Panc1 (cell line): ENCODE results near the gene CASP10. TPM values are rescaled to one million over a fixed set of nuclear protein-coding genes. Genes with fewer than 3 reads are reported as not detected.
"Not testable (repeated sequence)": the region's sequence is repeated elsewhere in the genome, so short reads cannot be mapped to it uniquely, and the experiment has no call there.

Experiments used
- ATAC-seq: fragments of 200-7000 bp; cut with Tn5 transposase; 2 replicates; pipeline ENCODE4 v1.9.1; 2020; ENCODE audit warnings: mild to moderate bottlenecking, moderate library complexity
- BruUV-seq: library from RNA; stranded (reverse); fragments of 400-500 nt; replicated peaks from 2 replicates; lab custom pipeline; 2021; lab: Mats Ljungman, UMichigan
- CTCF ChIA-PET: fragments of 300-600 bp; sonication (Branson Sonifier 250); formaldehyde crosslinking; loops from one replicate; lab custom pipeline; 2022; ENCODE audit warnings: antibody characterized with exemption; lab: Charles Lee
- POLR2A ChIA-PET: fragments of 300-600 bp; sonication (Branson Sonifier 250); formaldehyde crosslinking; loops from one replicate; lab custom pipeline; 2022; ENCODE audit warnings: antibody characterized with exemption; lab: Charles Lee
- DNase-seq: peaks from one replicate; pipeline ENCODE4 v3.0.0-alpha.2; 2010; ENCODE audit warnings: low read depth, low spot score
- H3K27ac ChIP-seq: 2 replicates; pipeline ENCODE4 v1.5.1; 2011; ENCODE audit warnings: mild to moderate bottlenecking, low read length, inconsistent platforms
- H3K27me3 ChIP-seq: fragments of 200-500 bp; sonication (Bioruptor generic); 2 replicates; pipeline ENCODE4 v1.6.0; 2014; ENCODE audit warnings: low read length, inconsistent platforms; ENCODE audit not compliant: control insufficient read depth, insufficient read depth
- H3K36me3 ChIP-seq: fragments of 200-500 bp; sonication (Bioruptor generic); 2 replicates; pipeline ENCODE4 v1.5.1; 2014; ENCODE audit warnings: inconsistent platforms, mild to moderate bottlenecking, low read length, moderate library complexity; ENCODE audit not compliant: control insufficient read depth, insufficient read depth
- H3K4me1 ChIP-seq: 2 replicates; pipeline ENCODE4 v1.5.1; 2011; ENCODE audit warnings: inconsistent platforms, mild to moderate bottlenecking, low read length, moderate library complexity; ENCODE audit not compliant: control insufficient read depth, insufficient read depth
- H3K4me3 ChIP-seq, 2 experiments: 2 replicates each; pipeline ENCODE4 v1.5.1; 2011 to 2012; ENCODE audit warnings: low read depth in 2 of 2, low read length in 2 of 2, mild to moderate bottlenecking in 2 of 2, inconsistent platforms in 1 of 2, moderate library complexity in 1 of 2
- H3K9me3 ChIP-seq: fragments of 200-500 bp; sonication (Bioruptor generic); 2 replicates; pipeline ENCODE4 v1.5.1; 2014; ENCODE audit warnings: low read depth, mild to moderate bottlenecking, inconsistent platforms, low read length, moderate library complexity; ENCODE audit not compliant: control insufficient read depth, insufficient read depth
- POLR2AphosphoS5 ChIP-seq: IDR thresholded peaks from 2 replicates; pipeline ENCODE4 v1.6.1; 2012; ENCODE audit warnings: mild to moderate bottlenecking, low read depth, low read length, moderate library complexity
- SIN3A ChIP-seq: IDR thresholded peaks from 2 replicates; pipeline ENCODE4 v1.6.1; 2012; ENCODE audit warnings: low read depth, mild to moderate bottlenecking, low read length, moderate library complexity, borderline replicate concordance; ENCODE audit not compliant: insufficient read depth
- TCF7L2 ChIP-seq: IDR thresholded peaks from 2 replicates; pipeline ENCODE4 v1.6.1; 2011; ENCODE audit warnings: mild to moderate bottlenecking, low read depth, low read length, inconsistent platforms
- in situ Hi-C: cut with HindIII; loops from 2 replicates; pipeline ENCODE4 v1.10.0; 2016; ENCODE audit warnings: low sequenced_read_pairs, low pct_unique_long_range_greater_than_20kb
- intact Hi-C: fragments of 100-400 bp; cut with micrococcal nuclease; formaldehyde crosslinking; loops from one replicate; pipeline ENCODE4 v1.10.0; 2022; ENCODE audit not compliant: unreplicated experiment
- total RNA-seq: library from RNA; stranded (reverse); gene quantifications from one replicate; pipeline ENCODE4 v1.2.1, GENCODE V29; 2021; ENCODE audit not compliant: unreplicated experiment
- TF ChIP-seq, protein P1 (sequence below), 2 experiments: IDR thresholded peaks; 2 replicates each; pipeline ENCODE4 v1.6.1; 2011 to 2012; ENCODE audit warnings: low read depth in 2 of 2, control low read depth in 1 of 2, low read length in 1 of 2, mild to moderate bottlenecking in 1 of 2, moderate library complexity in 1 of 2; ENCODE audit not compliant: insufficient read depth in 1 of 2
- TF ChIP-seq, protein P2 (sequence below): fragments of 450-650 bp; IDR thresholded peaks from 2 replicates; pipeline ENCODE4 v1.5.1; 2017; ENCODE audit warnings: mild to moderate bottlenecking

CASP10 gene
- total RNA-seq, 1 experiment from 2014 or later = 0.87 TPM

DNA sequence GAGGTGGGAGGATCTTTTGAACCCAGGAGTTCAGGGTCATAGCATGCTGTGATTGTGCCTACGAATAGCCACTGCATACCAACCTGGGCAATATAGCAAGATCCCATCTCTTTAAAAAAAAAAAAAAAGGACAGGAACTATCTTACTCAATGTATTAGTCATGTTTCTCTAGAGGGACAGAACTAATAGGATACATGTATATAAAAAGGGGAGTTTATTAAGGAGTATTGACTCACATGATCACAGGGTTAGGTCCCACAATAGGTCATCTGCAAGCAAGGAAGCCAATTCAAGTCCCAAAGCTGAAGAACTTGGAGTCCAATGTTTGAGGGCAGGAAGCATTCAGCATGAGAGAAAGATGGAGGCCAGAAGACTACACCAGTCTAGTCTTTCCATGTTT lies 18.8 kb upstream of the CASP10 start:
- Histone ChIP-seq H3K9me3 (no peaks in the 10 kb centered on the region), H3K4me3 (no peak overlapping the region), H3K27me3 (no peaks in the 10 kb centered on the region), H3K4me1 (no peaks in the 10 kb centered on the region), H3K36me3 (peaks cover 9% of the 10 kb centered on the region), H3K27ac (no peak overlapping the region)
- in situ Hi-C loops = no loop called here
- no peak for DNase-seq
- ChIA-PET CTCF (no interaction called here), POLR2A (no interaction called here)
- intact Hi-C loops = no loop called here
- ATAC-seq = no peak
- TF ChIP-seq, protein P1, sequence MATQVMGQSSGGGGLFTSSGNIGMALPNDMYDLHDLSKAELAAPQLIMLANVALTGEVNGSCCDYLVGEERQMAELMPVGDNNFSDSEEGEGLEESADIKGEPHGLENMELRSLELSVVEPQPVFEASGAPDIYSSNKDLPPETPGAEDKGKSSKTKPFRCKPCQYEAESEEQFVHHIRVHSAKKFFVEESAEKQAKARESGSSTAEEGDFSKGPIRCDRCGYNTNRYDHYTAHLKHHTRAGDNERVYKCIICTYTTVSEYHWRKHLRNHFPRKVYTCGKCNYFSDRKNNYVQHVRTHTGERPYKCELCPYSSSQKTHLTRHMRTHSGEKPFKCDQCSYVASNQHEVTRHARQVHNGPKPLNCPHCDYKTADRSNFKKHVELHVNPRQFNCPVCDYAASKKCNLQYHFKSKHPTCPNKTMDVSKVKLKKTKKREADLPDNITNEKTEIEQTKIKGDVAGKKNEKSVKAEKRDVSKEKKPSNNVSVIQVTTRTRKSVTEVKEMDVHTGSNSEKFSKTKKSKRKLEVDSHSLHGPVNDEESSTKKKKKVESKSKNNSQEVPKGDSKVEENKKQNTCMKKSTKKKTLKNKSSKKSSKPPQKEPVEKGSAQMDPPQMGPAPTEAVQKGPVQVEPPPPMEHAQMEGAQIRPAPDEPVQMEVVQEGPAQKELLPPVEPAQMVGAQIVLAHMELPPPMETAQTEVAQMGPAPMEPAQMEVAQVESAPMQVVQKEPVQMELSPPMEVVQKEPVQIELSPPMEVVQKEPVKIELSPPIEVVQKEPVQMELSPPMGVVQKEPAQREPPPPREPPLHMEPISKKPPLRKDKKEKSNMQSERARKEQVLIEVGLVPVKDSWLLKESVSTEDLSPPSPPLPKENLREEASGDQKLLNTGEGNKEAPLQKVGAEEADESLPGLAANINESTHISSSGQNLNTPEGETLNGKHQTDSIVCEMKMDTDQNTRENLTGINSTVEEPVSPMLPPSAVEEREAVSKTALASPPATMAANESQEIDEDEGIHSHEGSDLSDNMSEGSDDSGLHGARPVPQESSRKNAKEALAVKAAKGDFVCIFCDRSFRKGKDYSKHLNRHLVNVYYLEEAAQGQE (IDR thresholded peaks at IDR 0.05; ENCODE audit: insufficient read depth in 1 of 2, low read depth in 2 of 2, low read length in 1 of 2) = no peak
- TF ChIP-seq SIN3A (no peak), TCF7L2 (no peak), POLR2AphosphoS5 (no peak)
- TF ChIP-seq, protein P2, sequence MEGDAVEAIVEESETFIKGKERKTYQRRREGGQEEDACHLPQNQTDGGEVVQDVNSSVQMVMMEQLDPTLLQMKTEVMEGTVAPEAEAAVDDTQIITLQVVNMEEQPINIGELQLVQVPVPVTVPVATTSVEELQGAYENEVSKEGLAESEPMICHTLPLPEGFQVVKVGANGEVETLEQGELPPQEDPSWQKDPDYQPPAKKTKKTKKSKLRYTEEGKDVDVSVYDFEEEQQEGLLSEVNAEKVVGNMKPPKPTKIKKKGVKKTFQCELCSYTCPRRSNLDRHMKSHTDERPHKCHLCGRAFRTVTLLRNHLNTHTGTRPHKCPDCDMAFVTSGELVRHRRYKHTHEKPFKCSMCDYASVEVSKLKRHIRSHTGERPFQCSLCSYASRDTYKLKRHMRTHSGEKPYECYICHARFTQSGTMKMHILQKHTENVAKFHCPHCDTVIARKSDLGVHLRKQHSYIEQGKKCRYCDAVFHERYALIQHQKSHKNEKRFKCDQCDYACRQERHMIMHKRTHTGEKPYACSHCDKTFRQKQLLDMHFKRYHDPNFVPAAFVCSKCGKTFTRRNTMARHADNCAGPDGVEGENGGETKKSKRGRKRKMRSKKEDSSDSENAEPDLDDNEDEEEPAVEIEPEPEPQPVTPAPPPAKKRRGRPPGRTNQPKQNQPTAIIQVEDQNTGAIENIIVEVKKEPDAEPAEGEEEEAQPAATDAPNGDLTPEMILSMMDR = no peak
- no TSS peak for BruUV-seq

DNA sequence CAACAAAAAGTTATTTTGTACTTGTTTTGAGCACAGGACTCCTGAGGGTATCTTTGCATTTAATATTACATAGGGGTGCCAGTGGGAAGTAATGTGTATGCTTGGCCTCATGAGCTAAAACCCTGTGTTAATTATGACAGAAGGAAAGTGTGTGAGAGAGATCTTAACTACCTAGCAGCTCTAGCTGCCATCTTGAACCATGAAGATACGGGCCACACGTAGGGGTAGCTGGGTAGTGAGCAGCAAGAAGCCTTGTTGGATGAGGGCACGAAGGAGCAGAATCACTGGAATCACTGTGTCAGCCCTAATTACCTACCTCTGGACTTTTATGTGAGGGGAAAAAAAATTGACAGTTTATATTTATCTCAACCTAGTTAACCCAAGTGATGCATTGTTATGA lies 15.4 kb upstream of the CASP10 start:
- ChIA-PET CTCF (no interaction called here), POLR2A (no interaction called here)
- Histone ChIP-seq H3K27ac (no peak overlapping the region), H3K36me3 (peaks cover 9% of the 10 kb centered on the region), H3K27me3 (no peaks in the 10 kb centered on the region), H3K9me3 (no peaks in the 10 kb centered on the region), H3K4me3 (no peak overlapping the region), H3K4me1 (no peaks in the 10 kb centered on the region)
- no TSS peak for BruUV-seq
- in situ Hi-C loops = no loop called here
- TF ChIP-seq SIN3A (no peak), POLR2AphosphoS5 (no peak), TCF7L2 (no peak)
- TF ChIP-seq, protein P1 (IDR thresholded peaks at IDR 0.05; ENCODE audit: insufficient read depth in 1 of 2, low read depth in 2 of 2, low read length in 1 of 2) = no peak
- TF ChIP-seq, protein P2 = no peak
- no peak for ATAC-seq
- no peak for DNase-seq
- intact Hi-C loops = no loop called here

DNA sequence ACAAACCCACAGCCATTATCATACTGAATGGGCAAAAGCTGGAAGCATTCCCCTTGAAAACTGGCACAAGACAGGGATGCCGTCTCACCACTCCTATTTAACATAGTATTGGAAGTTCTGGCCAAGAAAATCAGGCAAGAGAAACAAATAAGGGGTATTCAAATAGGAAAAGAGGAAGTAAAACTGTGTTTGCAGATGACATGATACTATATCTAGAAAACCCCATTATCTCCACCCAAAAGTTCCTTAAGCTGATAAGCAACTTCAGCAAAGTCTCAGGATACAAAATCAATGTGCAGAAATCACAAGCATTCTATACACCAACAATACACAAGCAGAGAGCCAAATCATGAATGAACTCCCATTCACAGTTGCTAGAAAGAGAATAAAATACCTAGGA lies 14.4 kb upstream of the CASP10 start:
- POLR2A ChIA-PET, CTCF ChIA-PET, DNase-seq, ATAC-seq, H3K9me3 ChIP-seq, H3K36me3 ChIP-seq, H3K27me3 ChIP-seq, H3K4me3 ChIP-seq, BruUV-seq, H3K4me1 ChIP-seq, intact Hi-C loops, in situ Hi-C loops, H3K27ac ChIP-seq: not testable (repeated sequence)
